Tibial nerve (tissue), 4 donors: ENCODE results near the gene ATMIN.

Experiments
- EP300 ChIP-seq, 2 donors: sonication (generic); formaldehyde crosslinking; IDR thresholded peaks; one replicate each; pipeline ENCODE4 v1.6.1; 2017; ENCODE audit warnings: antibody characterized with exemption in 2 of 2, mild to moderate bottlenecking in 1 of 2
- POLR2A ChIP-seq, 2 donors: fragments of 450-650 bp; IDR thresholded peaks; one replicate each; pipeline ENCODE4 v1.6.1; 2017; ENCODE audit warnings: antibody characterized with exemption in 2 of 2, mild to moderate bottlenecking in 2 of 2, moderate library complexity in 2 of 2
- TF ChIP-seq, protein P1 (sequence below), 5 experiments: fragments of 200-600 bp in 3 of 5; fragments of 450-650 bp in 2 of 5; sonication (generic) in 3 of 5; IDR thresholded peaks; one replicate each; pipeline ENCODE4 v1.5.1; 2016 to 2019; ENCODE audit warnings: antibody characterized with exemption in 5 of 5, mild to moderate bottlenecking in 3 of 5, moderate library complexity in 2 of 5

DNA sequence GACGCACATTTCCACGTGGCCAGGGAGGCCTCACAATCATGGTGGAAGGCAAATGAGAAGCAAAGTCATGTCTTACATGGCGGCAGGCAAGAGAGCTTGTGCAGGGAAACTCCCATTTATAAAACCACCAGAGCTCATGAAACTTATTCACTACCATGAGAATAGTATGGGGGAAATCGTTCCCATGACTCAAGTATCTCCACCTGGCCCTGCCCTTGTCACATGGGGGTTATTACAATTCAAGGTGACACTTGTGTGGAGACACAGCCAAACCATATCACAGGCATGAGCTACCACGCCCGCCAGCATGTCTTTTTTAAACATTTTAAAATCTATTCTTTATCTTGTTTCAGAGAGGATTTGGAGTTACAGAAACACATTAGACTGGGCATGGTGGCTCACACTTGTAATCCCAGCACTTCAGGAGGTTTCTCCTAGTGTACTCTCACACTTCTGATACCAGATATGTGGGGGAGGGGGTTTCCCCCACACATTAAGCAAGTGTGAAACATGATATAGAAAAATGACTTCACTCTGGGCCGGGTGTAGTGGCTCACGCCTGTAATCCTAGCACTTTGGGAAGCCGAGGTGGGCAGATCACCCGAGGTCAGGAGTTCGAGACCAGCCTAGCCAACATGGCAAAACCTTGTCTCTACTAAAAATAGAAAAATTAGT, 5.6 kb upstream of the ATMIN start:
- TF ChIP-seq, protein P1, sequence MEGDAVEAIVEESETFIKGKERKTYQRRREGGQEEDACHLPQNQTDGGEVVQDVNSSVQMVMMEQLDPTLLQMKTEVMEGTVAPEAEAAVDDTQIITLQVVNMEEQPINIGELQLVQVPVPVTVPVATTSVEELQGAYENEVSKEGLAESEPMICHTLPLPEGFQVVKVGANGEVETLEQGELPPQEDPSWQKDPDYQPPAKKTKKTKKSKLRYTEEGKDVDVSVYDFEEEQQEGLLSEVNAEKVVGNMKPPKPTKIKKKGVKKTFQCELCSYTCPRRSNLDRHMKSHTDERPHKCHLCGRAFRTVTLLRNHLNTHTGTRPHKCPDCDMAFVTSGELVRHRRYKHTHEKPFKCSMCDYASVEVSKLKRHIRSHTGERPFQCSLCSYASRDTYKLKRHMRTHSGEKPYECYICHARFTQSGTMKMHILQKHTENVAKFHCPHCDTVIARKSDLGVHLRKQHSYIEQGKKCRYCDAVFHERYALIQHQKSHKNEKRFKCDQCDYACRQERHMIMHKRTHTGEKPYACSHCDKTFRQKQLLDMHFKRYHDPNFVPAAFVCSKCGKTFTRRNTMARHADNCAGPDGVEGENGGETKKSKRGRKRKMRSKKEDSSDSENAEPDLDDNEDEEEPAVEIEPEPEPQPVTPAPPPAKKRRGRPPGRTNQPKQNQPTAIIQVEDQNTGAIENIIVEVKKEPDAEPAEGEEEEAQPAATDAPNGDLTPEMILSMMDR (IDR thresholded peaks at IDR 0.05), result no peak
- TF ChIP-seq POLR2A (IDR thresholded peaks at IDR 0.05), result no peak
- no peak for TF ChIP-seq EP300 (IDR thresholded peaks at IDR 0.05)
